Mammary epithelial cell (primary cell): ENCODE data around the gene FARS2.

Source experiments
- CTCF ChIP-seq, 2 donors: IDR thresholded peaks in 1 of 2; conservative IDR thresholded peaks in 1 of 2; 2 replicates each; pipeline ENCODE4 v1.5.1; 2011 to 2012; ENCODE audit warnings: inconsistent platforms in 2 of 2, low read length in 2 of 2, mild to moderate bottlenecking in 2 of 2, control low read depth in 1 of 2, low read depth in 1 of 2; ENCODE audit not compliant: insufficient read depth in 1 of 2; ENCODE audit errors: extremely low read depth in 1 of 2
- EZH2 ChIP-seq: IDR thresholded peaks from 2 replicates; pipeline ENCODE4 v1.6.1; 2012; ENCODE audit warnings: low read length, inconsistent platforms, borderline replicate concordance

DNA sequence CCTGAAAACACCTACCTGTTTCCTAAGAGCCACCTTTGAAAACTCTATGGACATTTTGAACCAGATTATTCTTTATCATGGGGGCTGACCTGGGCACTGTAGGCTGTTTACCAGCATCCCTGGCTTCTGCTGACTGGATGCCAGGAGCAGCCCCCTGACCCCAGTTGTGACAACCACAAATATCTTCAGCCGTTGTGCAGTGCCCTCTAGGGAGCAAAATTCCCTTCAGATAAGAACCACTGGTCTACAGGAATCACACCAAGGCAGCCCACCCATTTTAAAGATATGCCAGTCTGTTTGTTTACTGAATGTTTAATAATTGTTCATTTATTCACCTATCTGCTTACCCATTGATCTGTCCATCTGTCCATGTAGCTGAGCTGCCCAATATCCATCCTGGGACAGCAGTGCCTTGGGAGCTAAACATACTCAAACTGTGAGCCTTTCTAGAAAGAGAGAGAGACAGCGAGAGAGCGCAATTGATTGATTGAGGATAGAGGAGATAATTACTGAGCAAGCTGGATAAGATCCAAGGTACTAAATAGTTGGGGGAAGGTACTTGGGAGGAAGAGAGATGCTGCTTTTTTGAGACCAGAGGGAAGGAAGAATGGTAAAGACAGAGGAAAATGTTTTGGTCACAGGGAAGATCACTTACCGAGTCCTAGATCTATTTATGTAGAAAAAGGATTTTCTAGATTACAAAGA, 468.7 kb downstream of the FARS2 start:
- TF ChIP-seq CTCF (conservative IDR thresholded peaks at IDR 0.05 in 1 of 2, IDR thresholded peaks at IDR 0.05 in 1 of 2; ENCODE audit: extremely low read depth in 1 of 2, insufficient read depth in 1 of 2, low read depth in 1 of 2, low read length in 2 of 2) (no peak), EZH2 (no peak)
